ENCODE measurements around the gene BUD23.
"Not testable (repeated sequence)": the region's sequence is repeated elsewhere in the genome, so short reads cannot be mapped to it uniquely, and the experiment has no call there.

Gene BUD23

DNA sequence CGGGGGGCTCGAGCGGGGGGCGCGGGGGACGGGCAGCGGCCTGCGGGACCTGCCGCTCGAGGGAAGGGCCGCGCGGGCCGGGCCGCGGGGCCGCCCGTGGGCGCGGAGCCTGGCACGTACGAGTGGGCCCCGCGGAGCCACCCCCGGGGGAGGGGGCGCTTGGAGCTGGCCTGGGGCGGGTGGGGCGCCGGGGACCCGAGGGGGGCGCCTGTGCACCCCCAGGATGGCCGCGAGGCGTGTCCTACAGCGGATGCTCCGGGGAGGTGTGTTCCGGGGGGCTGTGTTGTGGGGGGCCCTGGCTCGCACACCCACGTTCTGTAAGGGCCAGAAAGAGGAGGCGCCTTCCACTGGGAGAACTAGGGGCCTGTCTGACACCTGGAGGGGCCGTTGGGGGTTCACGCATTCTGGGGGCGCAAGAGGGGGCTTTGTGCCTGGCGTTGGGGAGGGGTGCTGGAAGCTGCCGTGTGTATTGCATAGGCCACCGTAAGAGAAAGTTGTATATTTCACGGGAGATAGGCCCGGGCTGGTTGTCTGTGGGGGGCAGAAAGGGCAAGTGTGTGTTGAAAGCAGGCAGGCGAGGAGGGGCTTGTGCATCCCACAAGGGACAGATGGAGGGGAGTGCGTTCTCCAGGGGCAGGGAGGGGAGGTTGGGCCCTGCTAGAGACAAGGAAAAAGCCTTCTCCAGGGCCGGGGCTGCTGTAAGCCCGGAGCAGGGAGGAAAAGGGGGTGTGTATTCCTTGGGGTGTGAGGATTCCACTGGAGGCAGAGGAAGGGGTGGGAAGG is 15.1 kb upstream of the BUD23 start:
- no peak for DNase-seq (ENCODE audit: low spot score)

DNA sequence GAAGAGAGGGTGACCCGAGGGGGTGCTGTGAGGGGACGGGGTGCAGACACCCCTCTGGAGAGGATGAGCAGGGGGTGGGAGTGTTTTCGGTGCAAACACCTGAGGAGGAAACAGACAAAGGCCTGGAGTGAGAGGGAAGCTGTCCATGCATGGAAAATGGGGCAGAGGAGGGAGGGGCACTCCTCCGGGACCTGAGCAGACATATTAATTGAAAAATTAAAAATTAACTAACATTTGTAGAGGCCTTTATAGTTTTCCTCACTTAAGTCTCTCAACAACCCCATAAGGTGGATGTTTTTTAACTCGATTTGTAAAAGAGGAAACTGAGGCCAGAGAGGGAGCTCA is 14.5 kb upstream of the BUD23 start:
- no peak for DNase-seq (ENCODE audit: low spot score)

DNA sequence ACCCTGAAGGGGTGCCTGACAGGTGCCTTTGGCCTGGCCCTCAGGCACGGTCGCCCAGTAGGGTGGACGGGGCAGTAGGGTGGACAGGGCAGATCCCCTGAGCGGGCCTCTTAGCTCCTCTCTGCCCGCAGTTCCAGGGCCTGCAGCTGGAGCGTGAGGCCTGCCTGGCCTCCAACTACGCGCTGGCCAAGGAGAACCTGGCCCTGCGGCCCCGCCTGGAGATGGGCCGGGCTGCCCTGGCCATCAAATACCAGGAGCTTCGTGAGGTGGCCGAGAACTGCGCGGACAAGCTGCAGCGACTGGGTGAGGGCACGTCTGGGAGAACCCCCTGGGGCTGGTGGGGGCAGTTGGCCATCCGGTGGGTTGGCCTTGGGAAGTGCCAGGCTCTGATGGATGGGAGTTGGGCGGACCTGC is 14.1 kb upstream of the BUD23 start:
- DNase-seq (ENCODE audit: low spot score): no peak

DNA sequence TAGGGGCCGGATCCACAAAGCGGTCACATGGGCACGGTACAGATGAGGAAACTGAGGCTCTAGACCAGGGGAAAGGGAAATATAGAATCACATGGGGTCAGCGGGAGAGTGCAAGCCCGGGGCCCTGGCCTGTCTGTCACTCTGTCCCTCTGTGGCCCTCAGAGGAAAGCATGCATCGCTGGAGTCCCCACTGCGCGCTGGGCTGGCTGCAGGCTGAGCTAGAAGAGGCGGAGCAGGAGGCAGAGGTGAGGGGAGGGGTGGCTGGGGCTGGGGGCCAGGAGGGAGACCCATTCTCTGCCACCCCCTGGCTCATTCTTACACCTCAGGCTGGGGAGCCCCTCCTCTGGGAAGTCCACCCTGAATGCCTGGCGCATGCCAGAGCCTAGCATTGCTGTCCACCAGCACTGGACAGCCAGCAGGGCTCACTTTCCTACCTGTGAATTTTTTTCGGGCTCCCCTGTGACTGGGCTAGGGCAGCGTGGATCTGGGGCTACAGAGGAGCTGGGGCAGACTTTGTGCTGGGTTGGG is 13.5 kb upstream of the BUD23 start:
- no peak for DNase-seq (ENCODE audit: low spot score)

DNA sequence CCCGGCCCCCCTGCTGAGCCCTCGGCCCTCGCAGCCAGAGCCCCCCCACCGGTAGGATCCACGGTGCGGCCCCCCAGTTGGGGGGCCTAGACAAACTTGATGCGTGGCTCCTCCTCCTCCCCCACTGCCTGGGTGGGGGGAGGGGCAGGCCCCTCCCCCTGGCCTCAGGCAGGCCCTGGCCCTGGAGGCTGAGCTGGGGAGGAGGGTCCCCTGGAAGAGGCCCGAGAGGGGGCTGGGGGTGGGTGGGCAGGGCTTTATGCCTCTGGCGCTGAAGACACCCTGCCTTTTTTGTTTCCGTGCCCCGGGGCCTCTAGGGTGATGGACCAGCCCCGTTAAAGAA is 12.1 kb upstream of the BUD23 start:
- no peak for DNase-seq (ENCODE audit: low spot score)

DNA sequence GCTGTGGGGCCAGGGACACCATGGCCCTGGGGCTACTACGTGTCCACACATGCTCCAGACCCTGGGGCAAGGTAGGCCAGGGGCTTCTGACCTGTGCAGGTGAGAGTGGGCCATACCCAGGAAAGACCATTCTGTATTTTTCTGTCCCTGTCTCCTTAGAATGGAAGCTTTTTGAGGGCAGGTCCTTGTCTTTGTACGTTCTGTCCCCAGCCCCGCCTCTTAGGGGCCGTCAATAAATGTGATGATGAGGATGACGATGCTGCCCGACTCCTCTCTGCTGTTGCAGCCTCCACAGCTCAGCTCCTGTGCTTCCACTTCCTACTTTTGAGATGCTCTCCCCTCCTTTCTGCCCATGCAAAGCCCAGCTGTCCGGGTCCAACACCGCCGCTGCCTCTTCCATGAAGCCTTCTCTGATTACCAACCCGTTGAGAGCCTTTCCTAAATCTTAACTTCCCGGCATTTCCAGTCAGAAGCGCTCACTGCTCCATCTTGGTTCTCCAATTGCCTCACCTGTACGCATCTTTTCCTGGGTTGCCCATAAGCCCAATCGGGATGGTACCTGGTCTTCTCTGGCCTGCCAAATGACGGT is 11.4 kb upstream of the BUD23 start:
- no peak for DNase-seq (ENCODE audit: low spot score)

DNA sequence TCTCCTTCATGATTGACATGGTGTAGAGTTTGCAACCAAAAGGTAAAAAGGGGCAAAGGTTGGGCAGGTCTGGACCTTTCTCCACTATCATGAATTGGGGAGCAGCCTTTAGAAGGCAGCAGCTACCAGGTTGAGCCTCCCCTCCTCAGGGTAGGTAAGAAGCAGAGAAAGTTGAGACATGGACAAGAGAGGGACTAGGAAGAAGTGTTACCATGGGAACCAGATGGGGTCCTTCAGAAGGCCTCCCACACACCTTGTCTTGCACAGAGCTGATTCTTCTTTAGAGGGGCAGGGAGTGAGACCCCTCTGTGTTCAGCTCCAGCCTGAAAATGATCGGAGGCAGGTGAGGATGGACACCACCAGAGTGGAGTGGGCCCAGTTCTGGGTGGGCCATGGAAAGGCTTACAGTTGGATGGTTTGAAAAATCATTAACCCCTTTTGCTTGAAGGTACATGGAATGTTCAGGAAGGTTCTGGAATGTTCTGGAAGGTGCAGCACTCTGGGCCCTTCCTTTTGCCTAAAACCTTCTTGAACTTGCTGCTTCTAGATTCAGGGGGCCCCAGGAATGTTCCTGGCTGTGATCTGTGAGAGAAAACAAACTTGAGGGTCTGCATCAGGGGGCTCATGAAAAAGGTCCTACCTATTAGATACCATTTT is 8.8 kb upstream of the BUD23 start:
- no peak for DNase-seq (ENCODE audit: low spot score)

DNA sequence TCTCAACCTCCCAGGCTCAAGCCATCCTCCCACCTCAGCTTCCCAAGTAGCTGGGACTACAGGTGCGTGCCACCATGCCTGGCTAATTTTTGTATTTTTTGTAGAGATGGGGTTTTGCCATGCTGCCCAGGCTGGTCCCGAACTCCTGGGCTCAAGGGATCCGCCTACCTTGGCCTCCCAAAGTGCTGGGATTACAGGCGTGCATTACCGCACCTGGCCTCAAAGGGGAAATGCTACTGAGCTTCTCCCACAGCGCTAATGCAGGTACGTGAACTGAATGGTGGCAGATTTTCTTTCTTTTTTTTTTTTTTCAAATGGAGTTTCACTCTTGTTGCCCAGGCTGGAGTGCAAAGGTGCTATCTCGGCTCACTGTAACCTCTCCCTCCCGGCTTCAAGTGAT is 7.3 kb upstream of the BUD23 start:
- DNase-seq (ENCODE audit: low spot score): not testable (repeated sequence)

DNA sequence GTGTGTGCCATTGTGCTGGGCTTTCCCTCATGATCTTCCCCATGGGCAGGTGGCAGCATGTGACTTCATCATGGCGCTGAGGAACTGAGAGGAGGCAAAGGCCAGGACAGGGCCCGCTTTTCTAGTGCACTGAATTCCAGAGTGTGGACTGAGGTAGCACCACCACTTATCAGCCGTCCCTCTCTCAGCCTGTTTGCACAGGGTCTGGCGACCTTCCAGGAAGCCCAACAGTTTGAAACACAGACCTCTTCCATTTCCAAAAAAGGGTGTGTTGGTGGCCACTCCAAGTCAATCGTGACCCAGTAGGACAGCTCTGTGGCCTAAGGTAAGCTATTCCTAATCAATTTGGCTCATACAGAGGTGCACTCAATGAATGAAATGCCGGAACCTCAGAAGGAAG is 4.5 kb upstream of the BUD23 start:
- no peak for DNase-seq (ENCODE audit: low spot score)

DNA sequence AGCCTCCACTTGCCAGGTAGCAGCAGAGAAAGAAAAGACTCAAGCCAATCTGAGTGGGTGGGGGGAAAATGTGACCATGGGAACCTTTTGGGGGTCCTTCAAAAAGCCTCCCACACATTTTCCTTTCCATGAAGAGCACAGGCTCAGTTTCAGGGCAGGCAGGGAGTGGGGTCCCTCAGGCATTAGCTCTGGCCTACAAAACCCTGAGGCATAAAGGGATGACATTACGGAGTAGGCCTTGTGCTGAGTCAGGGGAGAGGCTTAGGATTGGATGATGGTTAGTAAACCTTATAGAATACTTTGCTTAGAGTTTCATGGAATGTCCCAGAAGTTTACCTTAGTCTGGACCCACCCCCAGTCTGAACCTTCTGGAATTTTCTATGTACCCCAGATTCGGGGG is 3.7 kb upstream of the BUD23 start:
- no peak for DNase-seq (ENCODE audit: low spot score)

DNA sequence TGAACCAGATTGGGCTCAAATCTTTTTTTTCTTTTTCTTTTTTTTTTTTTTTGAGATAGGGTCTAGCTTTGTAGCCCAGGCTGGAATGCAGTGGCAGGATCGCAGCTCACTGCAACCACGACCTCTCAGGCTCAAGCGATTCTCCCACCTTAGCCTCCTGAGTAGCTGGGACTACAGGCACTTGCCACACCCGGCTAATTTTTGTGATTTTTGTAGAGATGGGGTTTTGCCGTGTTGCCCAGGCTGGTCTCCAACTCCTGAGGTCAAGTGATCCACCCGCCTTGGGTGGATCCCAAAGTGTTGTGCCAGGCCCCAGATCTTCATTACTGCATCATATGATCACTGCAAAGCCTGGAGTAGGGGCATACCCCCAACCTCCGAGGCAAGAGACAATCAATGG is 2.9 kb upstream of the BUD23 start:
- no peak for DNase-seq (ENCODE audit: low spot score)

DNA sequence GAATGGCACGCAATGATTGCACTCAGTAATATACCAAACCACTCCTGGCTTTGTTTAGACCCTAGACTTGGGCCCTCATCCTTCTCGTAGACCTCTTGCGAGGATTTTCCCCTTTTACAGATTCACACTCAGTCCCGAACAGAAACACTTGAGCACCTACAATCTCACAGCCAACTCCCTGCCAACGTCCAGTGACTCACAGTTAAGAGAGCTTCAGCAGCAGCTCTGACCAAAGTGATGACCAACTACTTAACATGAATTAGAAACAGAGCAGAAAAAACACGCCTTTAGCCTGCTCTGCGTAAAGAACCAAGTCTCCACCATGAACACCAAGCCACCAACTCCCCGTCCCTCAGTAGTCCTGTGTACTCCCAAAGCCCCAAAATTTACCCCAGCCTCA is 2.4 kb upstream of the BUD23 start:
- DNase-seq (ENCODE audit: low spot score): no peak

DNA sequence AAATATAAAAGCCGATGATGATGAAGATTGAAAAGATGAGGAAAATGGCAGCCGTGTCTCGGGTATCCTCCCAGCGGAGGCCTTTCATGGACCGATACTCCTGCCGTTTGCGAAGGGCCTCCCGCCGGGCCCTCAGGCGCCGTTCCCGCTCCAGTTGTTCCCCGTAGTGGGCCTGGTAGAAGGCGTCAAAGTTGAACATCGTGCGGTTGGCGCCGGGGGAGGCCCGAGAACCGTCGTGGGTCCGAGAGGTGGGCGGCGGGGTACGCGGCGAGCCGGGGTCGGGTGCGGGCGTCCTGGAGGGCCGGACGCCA is 697 bp upstream of the BUD23 start:
- DNase-seq (ENCODE audit: low spot score): no peak

DNA sequence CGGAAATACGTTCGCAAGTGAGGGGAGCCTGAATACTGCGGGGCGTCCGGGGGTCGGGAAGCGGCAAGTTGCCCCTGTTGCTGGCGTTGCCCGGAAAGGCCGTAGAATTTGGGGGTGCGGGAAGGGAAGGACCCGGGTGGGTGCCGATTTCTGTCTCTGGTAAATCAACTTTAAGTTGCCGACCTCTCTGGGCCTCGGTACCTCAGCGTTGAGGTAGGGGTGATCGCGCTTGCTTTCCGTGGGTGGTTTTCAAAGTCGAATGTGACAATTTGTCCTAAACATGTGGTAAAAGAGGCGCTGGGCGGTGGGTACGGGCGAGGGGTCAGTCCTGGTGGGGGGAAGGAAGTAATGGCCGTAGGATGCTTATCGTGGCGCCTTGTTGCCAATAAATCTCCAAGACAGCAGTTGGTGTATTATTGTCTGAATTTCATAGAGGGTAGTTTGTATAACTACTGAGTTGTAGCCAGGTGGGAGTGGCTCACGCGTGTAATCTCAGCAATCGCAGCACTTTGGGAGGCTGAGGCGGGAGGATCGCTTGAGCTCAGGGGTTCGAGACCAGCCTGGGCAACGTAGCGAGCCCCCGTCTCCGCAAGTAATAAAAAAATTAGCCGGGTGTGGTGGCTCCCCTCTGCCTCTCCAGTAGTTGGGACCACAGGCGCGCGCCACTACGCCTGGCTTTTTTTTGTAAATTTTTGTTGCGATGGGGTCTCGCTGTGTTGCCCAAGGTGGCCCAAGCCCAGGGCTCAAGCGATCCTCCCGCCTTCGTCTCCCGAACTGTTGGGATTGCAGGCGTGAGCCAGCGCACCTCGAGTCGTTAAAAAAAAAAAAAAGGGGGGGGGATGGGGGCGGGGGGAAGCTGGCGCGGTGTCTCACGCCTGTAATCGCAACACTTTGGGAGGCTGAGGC is 644 bp downstream of the BUD23 start:
- no peak for DNase-seq (ENCODE audit: low spot score)

DNA sequence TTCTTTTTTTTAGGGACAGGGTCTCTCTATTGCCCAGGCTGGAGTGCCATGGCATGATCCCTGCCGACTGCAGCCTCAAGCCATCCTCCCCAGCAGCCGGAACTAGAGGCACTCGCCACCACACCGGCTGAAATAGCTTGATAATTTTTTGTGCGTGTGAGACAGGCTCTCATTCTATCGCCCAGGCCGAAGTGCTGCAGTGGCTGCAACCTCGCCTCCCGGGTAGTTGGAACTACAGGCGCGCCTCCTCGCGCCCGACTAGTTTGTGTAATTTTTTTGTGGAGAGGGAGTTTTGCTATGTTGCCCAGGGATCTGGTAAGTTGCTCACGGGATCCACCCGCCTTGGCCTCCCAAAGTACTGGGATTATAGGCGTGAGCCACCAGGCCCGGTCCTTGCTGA is 1.9 kb downstream of the BUD23 start:
- DNase-seq (ENCODE audit: low spot score): no peak

DNA sequence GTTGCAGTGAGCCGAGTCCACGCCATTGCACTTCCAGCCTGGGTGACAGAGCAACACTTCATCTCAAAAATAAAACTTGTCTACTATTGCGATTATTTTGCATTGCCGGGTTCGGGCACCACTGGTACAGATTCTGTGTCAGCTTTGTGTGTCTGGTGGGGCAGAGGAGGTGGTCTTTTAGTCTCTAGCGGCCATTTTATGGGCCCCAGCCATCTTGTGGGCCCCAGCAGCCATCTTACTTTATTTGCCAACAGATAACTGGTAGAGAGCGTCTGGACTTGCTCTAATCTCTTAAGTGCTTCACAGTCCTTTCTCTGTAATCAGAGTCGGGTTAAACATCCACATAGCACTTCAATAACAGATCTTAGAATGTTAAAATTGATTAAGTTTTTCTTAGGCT is 4.9 kb downstream of the BUD23 start:
- no peak for DNase-seq (ENCODE audit: low spot score)

DNA sequence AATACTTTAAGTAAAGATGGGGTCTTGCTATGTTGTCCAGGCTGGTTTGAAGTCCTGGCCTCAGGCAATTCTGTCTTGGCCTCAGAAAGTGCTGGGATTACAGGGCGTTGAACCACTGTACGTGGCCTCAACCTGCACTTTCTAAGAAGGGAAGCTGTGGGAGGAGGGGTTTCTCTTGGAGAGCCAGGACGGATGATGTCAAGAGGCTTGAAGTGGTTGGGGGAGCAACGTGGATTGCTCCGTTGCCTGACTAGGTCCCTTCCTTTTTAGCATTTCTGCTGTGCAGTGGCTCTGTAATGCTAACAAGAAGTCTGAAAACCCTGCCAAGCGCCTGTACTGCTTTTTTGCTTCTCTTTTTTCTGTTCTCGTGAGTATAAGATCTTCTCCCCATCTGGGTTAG is 7.2 kb downstream of the BUD23 start:
- DNase-seq (ENCODE audit: low spot score): no peak

DNA sequence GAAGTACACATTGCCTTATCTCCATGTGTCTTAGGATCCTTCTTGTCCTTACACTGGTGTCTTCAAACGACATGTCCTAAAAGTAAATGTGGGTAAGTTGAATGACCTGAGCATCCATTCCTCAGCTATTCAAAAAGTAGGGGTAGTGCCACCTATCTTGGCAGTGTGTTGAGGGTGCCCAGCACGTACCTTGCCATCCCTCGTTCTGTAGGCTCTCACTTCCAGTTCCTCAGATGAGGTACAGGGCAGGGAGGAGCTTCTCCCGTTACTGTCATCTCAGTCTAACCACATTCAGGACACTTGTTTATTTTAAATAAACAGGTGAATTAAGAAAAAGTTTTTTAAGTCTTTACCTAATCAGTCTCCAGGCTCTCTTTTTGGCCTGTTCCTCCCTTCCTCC is 13.0 kb downstream of the BUD23 start:
- no peak for DNase-seq (ENCODE audit: low spot score)

DNA sequence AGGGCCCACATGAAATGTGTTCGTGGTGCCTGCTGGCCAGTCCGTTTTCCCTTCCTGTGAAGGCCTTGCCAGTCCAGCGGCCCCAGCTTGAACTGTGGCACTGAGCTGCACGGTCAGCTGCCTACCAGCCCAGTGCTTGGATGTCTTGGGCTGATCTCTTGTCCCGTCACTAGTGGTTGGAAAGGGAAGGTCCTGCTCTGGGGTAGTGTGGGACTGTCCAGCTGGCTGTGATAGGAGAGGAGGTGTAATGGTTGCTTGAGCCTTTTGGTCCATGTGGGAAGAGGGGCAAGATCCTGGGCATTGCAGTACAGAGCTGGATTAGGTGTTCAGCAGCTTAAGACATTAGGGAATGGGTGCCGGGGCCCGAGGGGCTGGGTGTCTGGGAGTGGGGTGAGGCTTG is 15.0 kb downstream of the BUD23 start:
- DNase-seq (ENCODE audit: low spot score): no peak

DNA sequence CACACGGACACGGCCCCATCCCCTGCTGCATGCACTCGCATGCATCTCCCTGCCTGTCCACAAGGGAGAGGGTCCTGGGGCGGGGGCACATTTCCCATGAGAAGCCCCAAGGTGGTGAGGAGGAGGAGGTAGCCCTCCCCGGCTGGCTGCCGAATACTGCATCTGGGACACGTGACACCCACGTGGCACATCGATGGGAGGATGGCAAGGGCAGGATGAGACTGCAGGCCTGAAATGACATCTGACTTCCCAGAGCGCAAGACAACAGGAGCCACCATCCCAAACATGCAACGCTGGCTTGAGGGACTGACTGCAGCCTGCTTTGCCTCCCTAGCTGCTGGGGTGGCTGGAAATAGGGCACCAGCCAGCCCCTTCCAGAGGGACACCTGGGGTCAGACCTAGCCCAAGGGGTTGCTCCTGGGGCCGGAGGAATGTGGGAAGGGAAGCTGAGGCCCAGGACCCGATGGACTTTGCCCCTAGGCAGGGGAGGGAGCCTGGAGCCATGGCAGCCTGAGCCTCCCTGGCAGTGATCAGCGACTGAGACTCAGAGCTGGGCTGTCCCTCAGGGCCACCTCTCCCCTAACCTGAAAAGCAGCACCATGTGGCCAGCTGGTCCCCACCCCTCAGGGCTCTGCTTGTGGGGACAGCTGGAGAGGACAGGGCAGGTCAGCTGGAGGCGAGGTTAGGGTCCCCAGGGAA is 16.1 kb downstream of the BUD23 start:
- DNase-seq (ENCODE audit: low spot score): no peak

DNA sequence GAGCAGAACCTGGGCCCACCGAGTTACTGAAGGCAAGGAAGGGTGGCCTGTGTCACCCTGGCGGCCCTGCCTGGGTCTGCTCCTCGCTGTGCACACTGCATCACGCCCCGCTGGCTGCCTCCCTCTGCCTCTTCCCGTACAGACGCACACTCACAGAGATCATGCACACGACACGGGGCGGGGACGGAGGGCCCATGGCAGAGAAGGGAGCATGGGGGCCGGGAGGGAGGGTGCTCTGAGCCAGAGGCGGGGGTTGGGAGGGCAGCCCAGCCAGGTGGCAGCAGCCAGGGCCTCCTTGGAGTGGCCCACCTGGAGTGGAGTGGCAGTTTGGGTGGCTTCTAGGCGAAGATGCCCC is 16.6 kb downstream of the BUD23 start:
- DNase-seq (ENCODE audit: low spot score): no peak

DNA sequence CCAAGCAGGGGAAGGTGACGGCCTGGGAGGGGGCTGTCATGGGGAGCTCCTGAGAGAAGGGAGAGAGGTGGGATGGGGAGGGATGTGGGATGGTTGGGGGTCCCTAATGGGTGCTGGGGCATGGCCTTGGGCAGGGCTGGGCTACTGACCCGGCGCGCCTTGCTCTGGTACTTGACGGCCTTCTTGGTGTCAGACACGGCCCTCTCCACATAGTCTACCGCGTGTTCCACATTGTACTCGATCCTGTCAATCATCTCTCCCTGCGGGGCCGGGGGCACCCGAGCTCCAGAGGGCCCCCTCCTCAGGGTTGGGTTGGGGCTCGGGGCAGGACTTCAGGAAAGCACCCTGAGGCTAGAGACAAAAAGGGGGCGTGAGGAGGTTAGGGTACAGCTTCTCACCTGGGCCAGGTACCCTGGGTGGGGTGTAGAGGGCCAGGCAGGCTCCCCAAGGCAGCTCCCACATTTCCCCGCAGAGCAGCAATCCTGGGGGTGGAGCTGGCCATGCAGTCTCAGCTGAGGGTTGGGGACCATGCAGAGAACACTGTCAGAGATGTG is 17.3 kb downstream of the BUD23 start:
- no peak for DNase-seq (ENCODE audit: low spot score)

All from globus pallidus (tissue), 1 donor.